Activated CD4-positive, alpha-beta T cell treated with anti-CD3 and anti-CD28 coated beads, Interleukin-2, Interleukin-6, amounts not matched to agents 100 ng/mL and 50 ng/mL, durations not matched to agents 16 hours and 8 hours (primary cell): ENCODE data around the gene SH3BP2.
A peak's percentile ranks its signal among the peaks of the same experiment; 100 is the strongest.

Experiments
- DNase-seq: peaks from one replicate; pipeline ENCODE4 v3.0.0-alpha.2; 2020

SH3BP2 gene

DNA sequence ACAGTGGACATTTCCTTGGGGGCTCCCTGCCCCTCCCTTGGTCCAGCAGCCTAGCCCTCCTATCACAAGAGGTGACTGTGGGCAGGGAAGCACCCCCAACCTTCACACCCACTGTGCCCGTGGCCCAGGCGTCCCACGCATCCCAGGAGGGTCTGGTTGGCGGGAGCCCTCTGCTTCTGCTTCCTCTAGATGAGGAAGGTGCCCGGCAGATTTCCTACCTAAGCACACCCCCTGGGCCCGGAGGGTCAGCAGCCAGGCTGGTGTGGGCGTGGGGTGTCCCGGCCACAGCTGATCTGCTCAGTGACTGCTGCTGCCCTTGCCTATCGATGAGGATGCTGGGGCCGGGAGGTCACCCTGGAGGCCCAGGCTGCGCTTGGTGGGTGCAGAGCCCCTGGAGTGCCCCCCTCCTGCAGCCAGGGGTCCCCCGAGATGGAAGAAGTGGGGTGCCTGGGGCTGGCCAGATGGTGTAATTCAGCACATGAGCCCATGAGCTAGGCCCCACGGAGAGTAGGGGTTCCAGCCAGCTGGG lies 12.2 kb downstream of the SH3BP2 start:
- DNase-seq, result no peak

DNA sequence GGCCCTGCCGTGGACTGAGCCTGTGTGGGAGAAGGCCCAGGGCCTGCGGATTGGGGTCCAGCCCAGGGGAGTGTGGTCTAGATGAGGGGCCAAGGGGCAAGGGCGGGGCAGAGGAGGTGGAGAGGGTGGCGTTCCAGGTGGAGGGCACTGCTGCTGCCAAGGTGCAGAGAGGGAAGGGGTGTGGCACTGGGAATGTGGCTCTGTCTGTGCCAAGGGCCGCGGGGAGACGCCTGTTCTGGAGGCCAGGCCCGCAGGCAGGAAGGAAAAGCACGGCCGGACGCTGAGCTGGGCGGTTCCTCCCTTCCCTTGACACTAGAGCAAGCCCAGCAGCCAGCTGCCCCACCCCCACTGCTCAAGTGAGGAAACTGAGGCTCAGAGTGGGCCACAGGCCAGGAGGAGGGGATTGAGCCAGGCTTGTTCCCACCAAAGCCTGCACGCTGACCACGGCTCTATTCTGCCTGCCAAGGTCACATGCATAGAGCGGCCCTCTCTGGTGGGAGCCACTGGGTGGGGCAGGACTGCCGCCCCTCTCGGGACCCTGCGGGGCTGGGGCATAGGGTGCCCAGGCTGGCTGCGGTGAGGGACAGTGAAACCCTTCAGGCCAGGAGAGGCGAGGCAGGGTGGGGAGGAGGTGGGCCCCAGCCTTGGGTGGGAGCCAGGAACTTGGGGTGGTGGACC lies 13.0 kb downstream of the SH3BP2 start:
- no peak for DNase-seq

- no peak for DNase-seq
Observed at GRCh38 chr4:2806390-2807355, 13.8 kb downstream of the SH3BP2 start.

DNA sequence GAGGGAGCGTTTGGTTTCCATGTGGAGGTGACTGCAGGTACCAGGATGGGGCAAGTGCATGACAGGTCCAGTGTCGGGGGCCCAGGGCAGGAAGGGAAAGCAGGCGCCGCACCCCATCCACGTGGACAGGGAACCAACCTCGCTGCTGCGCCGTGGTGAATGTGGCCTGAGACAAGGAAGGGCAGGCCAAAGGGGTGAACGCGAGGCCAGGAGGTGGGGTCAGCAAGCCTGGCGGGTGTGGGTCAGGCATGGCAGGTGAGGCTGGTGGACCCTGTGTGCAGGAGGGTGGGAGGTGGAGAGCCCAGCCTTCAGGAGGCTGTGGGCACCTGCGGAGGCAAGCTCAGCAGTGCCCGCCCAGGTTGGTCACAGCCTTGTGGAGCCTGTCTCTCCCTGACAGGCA lies 14.7 kb downstream of the SH3BP2 start:
- no peak for DNase-seq

- DNase-seq, result no peak
Observed at GRCh38 chr4:2808001-2808400, 15.1 kb downstream of the SH3BP2 start.

- no peak for DNase-seq
Observed at GRCh38 chr4:2809610-2810180, 16.8 kb downstream of the SH3BP2 start.

DNA sequence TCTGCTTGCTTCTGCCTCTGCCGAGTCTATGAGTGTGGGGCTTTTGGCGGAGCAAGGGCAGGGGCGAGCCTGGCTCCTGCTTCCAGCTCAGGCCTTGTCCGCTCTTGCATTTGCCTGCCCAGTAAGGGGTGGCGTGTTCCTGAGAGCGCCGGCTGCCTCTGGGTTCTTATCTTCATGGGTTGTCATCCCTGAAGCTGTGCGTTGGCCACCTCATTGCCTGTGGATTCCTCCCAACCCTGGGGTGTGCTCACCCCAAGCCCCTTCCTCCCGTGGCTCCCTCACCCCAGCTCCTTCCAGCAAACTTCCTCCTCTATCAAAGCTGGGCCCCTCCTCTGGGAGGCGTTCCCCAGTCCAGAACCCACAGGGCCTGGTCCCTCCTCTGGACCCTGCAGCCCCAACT lies 17.5 kb downstream of the SH3BP2 start:
- DNase-seq, result no peak

GRCh38 chr4:2811830-2812611 lies 19.1 kb downstream of the SH3BP2 start:
- peak; percentile 85 for DNase-seq

- peak; percentile 37 for DNase-seq
Observed at GRCh38 chr4:2812612-2813354, 19.9 kb downstream of the SH3BP2 start.

- DNase-seq, result peak; percentile 25
Observed at GRCh38 chr4:2813446-2814405, 20.8 kb downstream of the SH3BP2 start.

DNA sequence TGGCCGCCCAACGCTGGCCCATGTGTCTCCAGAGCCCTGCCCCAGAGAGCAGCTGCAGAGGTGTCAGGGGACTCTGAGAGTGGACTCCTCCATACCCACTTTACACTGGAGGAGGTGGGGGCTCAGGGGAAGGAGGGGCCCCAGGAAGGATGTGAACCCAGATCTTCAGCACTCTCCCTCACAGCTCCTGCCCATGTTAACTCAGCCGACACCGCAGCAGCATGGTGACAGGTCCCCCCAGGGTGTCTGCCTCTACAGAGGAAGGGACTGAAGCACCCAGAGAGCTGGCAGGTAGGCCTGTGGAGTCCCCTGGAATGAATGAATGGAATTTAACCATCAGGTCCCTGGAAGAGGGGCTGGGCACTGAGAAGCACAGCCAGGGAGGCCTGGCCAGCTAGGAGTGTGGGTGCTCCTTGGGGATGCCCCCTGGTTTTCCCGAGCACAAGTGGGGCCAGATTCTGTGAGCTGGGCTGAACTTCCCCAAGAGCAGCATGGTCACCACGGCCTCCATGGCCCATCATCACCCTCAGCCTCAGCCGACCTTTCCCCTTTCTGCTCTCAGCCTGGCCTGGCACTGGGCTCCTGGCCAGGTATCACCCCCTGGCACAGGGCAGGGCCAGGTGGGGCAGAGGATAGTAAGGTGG lies 21.9 kb downstream of the SH3BP2 start:
- DNase-seq, result no peak

- DNase-seq, result no peak
Observed at GRCh38 chr4:2816401-2816954, 23.6 kb downstream of the SH3BP2 start.

DNA sequence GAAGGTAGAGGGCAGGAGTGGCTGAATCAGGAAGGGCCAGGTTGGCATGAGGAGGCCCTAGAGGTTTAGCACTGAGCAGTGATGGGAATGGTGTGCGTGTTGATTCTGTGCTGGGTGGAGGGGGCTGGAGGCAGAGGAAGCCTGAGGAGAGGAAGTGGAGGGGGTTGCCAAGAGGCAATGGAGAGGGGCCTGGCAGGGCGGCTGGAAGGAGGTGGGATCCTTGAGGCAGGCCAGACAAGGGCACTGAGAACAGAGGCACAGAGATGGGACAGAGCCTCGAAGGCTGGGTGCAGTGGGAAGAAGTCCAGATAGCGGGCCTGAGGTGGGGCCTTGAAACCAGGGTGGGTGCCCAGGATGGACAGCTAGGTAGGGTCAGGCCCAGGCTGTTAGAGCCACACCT lies 24.3 kb downstream of the SH3BP2 start:
- no peak for DNase-seq

DNA sequence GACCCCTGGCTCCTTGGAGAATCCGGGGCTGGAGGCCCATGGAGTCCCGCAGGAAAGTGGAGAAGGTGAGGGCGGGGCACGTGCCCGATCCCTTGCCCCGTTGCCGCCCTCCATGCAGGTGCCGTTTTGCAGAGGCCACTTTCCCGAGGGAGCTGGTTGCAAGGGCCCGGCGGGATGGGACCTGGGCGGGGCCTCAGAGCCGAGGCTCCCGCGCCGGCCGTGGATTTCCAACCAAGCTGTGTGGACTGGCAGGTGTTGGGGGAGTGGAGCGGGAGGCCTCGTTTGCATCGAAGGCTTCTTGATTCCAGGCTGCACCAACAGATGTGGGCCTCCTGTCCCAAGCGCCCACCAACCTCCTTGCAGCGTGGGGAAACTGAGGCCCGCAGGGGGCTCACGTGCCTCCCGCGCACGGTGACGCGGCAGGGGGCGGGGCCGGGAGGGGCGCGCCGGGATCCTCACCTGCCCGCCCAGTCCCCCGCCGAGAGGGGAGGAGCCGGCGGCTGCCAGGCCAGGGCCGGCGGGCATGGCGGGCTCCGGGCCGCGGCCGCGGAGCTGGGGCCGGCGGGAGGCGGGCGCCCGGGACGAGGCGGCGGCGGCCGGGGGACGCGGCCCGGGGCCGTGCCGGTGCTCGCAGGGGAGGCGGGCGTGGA lies 24.9 kb downstream of the SH3BP2 start:
- DNase-seq, result peak; percentile 43

- DNase-seq, result no peak
Observed at GRCh38 chr4:2818351-2818939, 25.6 kb downstream of the SH3BP2 start.

- no peak for DNase-seq
Observed at GRCh38 chr4:2819244-2820215, 26.6 kb downstream of the SH3BP2 start.

DNA sequence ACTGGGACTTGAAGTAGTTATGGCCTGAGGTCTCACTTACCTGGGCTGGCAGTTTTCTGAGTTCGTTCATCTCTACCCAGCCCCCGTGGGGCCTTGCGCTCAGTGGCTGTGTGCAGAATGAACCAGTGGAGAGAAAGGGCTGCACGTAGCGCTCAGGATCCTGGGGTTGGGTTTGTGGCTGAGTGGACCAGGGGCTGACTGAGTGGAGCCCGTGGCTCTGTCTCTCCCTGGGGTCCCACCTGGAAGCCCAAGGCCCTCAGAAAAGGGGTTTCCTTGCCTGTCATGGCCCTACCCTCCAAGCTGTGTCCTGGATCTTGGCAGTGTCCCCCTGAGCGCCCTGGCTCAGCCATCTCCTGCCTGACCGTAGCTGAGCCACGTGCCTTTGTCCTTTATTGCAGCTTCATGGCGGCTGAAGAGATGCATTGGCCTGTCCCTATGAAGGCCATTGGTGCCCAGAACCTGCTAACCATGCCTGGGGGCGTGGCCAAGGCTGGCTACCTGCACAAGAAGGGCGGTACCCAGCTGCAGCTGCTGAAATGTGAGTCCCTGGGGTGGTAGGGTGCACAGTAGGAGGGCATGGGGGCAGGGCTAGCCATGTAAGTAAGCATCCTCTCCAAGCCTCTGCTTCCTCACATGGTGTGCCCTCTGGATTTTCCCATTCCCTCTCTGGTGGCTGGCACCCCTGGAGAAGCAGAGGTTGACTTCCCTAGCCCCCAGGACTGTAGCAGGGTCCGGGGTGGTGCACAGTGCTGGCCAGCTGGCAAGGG lies 27.5 kb downstream of the SH3BP2 start:
- no peak for DNase-seq
